IPS-15b (cell line): Measurements from ENCODE around the gene PARN.
"Not testable (repeated sequence)": the region's sequence is repeated elsewhere in the genome, so short reads cannot be mapped to it uniquely, and the experiment has no call there.

Experiments used
- H3K27me3 ChIP-seq: one replicate; pipeline ENCODE4 v1.6.1; 2013; ENCODE audit warnings: low read length; ENCODE audit not compliant: control insufficient read depth, insufficient read depth
- H3K36me3 ChIP-seq: one replicate; pipeline ENCODE4 v1.6.1; 2013; ENCODE audit warnings: low read length; ENCODE audit not compliant: control insufficient read depth, insufficient read depth
- H3K4me1 ChIP-seq: one replicate; pipeline ENCODE4 v1.6.1; 2013; ENCODE audit warnings: mild to moderate bottlenecking, low read length; ENCODE audit not compliant: control insufficient read depth, insufficient read depth
- H3K4me3 ChIP-seq: one replicate; pipeline ENCODE4 v1.5.1; 2013; ENCODE audit warnings: low read depth, low read length
- H3K9ac ChIP-seq: one replicate; pipeline ENCODE4 v1.6.1; 2013; ENCODE audit warnings: low read depth, mild to moderate bottlenecking, low read length
- H3K9me3 ChIP-seq: one replicate; pipeline ENCODE4 v1.6.1; 2013; ENCODE audit warnings: mild to moderate bottlenecking, low read length; ENCODE audit not compliant: control insufficient read depth, insufficient read depth

Gene PARN

GRCh38 chr16:14450846-14451245 is 179.2 kb downstream of the PARN start:
- no peaks in the 10 kb centered on the region for H3K9me3 ChIP-seq
- H3K36me3 ChIP-seq, result peaks cover 4% of the 10 kb centered on the region
- H3K4me1 ChIP-seq, result no peaks in the 10 kb centered on the region
- no peaks in the 10 kb centered on the region for H3K27me3 ChIP-seq
- no peak overlapping the region for H3K9ac ChIP-seq
- no peak overlapping the region for H3K4me3 ChIP-seq

- peaks cover 4% of the 10 kb centered on the region for H3K36me3 ChIP-seq
- H3K9ac ChIP-seq, result no peak overlapping the region
- no peaks in the 10 kb centered on the region for H3K27me3 ChIP-seq
- no peaks in the 10 kb centered on the region for H3K9me3 ChIP-seq
- H3K4me3 ChIP-seq, result no peak overlapping the region
- H3K4me1 ChIP-seq, result no peaks in the 10 kb centered on the region
These were observed 180.1 kb downstream of the PARN start for GRCh38 chr16:14449790-14450480.

- Histone ChIP-seq H3K27me3 (no peaks in the 10 kb centered on the region), H3K36me3 (peaks cover 4% of the 10 kb centered on the region), H3K4me3 (no peak overlapping the region), H3K9me3 (no peaks in the 10 kb centered on the region), H3K4me1 (no peaks in the 10 kb centered on the region), H3K9ac (no peak overlapping the region)
These were observed 180.7 kb downstream of the PARN start for GRCh38 chr16:14449334-14449733.

- Histone ChIP-seq H3K9ac (no peak overlapping the region), H3K4me3 (no peak overlapping the region), H3K27me3 (no peaks in the 10 kb centered on the region), H3K9me3 (no peaks in the 10 kb centered on the region), H3K36me3 (peaks cover 4% of the 10 kb centered on the region), H3K4me1 (no peaks in the 10 kb centered on the region)
These were observed 181.2 kb downstream of the PARN start for GRCh38 chr16:14448879-14449278.

GRCh38 chr16:14447783-14448182 is 182.3 kb downstream of the PARN start:
- Histone ChIP-seq H3K36me3 (peaks cover 4% of the 10 kb centered on the region), H3K9me3 (no peaks in the 10 kb centered on the region), H3K4me1 (no peaks in the 10 kb centered on the region), H3K4me3 (no peak overlapping the region), H3K9ac (no peak overlapping the region), H3K27me3 (no peaks in the 10 kb centered on the region)

GRCh38 chr16:14446796-14447195 is 183.3 kb downstream of the PARN start:
- H3K9me3 ChIP-seq, result no peaks in the 10 kb centered on the region
- H3K27me3 ChIP-seq, result no peaks in the 10 kb centered on the region
- H3K4me1 ChIP-seq, result no peaks in the 10 kb centered on the region

GRCh38 chr16:14445937-14446715 is 183.9 kb downstream of the PARN start:
- Histone ChIP-seq H3K4me3 (no peak overlapping the region), H3K9me3 (no peaks in the 10 kb centered on the region), H3K27me3 (no peaks in the 10 kb centered on the region), H3K9ac (no peak overlapping the region), H3K36me3 (peaks cover 4% of the 10 kb centered on the region), H3K4me1 (no peaks in the 10 kb centered on the region)

More at GRCh38 chr16:14446796-14447195, 183.3 kb downstream of the PARN start:
- Histone ChIP-seq H3K36me3 (peaks cover 4% of the 10 kb centered on the region), H3K9ac (no peak overlapping the region), H3K4me3 (no peak overlapping the region)

- no peaks in the 10 kb centered on the region for H3K27me3 ChIP-seq
- H3K36me3 ChIP-seq, result peaks cover 4% of the 10 kb centered on the region
- H3K4me3 ChIP-seq, result no peak overlapping the region
- no peaks in the 10 kb centered on the region for H3K4me1 ChIP-seq
- no peak overlapping the region for H3K9ac ChIP-seq
- no peaks in the 10 kb centered on the region for H3K9me3 ChIP-seq
These were observed 184.9 kb downstream of the PARN start for GRCh38 chr16:14444979-14445810.

- H3K9me3 ChIP-seq, H3K36me3 ChIP-seq, H3K4me1 ChIP-seq, H3K9ac ChIP-seq, H3K27me3 ChIP-seq, H3K4me3 ChIP-seq: not testable (repeated sequence)
These were observed 188.5 kb downstream of the PARN start for GRCh38 chr16:14441533-14441932.

- H3K9ac ChIP-seq, result no peak overlapping the region
- H3K36me3 ChIP-seq, result no peaks in the 10 kb centered on the region
- H3K27me3 ChIP-seq, result no peaks in the 10 kb centered on the region
- no peak overlapping the region for H3K4me3 ChIP-seq
- no peaks in the 10 kb centered on the region for H3K4me1 ChIP-seq
- H3K9me3 ChIP-seq, result no peaks in the 10 kb centered on the region
These were observed 191.8 kb downstream of the PARN start for GRCh38 chr16:14438256-14438655.

GRCh38 chr16:14437426-14437825 is 192.6 kb downstream of the PARN start:
- no peak overlapping the region for H3K9ac ChIP-seq
- no peaks in the 10 kb centered on the region for H3K9me3 ChIP-seq
- no peak overlapping the region for H3K4me3 ChIP-seq
- H3K27me3 ChIP-seq, result no peaks in the 10 kb centered on the region
- H3K36me3 ChIP-seq, result no peaks in the 10 kb centered on the region
- no peaks in the 10 kb centered on the region for H3K4me1 ChIP-seq
